ENCODE results near the gene KLF12. TPM values are rescaled to one million over a fixed set of nuclear protein-coding genes. Genes with fewer than 3 reads are reported as not detected.

The KLF12 gene
- total RNA-seq, 1 donor from 2014 or later = 3.4 TPM

- TF ChIP-seq, protein P1, sequence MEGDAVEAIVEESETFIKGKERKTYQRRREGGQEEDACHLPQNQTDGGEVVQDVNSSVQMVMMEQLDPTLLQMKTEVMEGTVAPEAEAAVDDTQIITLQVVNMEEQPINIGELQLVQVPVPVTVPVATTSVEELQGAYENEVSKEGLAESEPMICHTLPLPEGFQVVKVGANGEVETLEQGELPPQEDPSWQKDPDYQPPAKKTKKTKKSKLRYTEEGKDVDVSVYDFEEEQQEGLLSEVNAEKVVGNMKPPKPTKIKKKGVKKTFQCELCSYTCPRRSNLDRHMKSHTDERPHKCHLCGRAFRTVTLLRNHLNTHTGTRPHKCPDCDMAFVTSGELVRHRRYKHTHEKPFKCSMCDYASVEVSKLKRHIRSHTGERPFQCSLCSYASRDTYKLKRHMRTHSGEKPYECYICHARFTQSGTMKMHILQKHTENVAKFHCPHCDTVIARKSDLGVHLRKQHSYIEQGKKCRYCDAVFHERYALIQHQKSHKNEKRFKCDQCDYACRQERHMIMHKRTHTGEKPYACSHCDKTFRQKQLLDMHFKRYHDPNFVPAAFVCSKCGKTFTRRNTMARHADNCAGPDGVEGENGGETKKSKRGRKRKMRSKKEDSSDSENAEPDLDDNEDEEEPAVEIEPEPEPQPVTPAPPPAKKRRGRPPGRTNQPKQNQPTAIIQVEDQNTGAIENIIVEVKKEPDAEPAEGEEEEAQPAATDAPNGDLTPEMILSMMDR (IDR thresholded peaks at IDR 0.05; ENCODE audit: insufficient read depth, low read length, severe bottlenecking) = no peak
- Histone ChIP-seq H3K27me3 (ENCODE audit: control insufficient read depth, insufficient read depth, low read length) (no peaks in the 10 kb centered on the region), H3K36me3 (ENCODE audit: control insufficient read depth, insufficient read depth, low read length) (no peaks in the 10 kb centered on the region), H3K4me3 (ENCODE audit: low read depth, low read length) (no peak overlapping the region)
- DNase-seq (ENCODE audit: low read depth) = peak; percentile 25
- FAIRE-seq = no peak
These were observed 43.8 kb downstream of the KLF12 start for GRCh38 chr13:74090397-74090796.

- H3K27me3 ChIP-seq (ENCODE audit: control insufficient read depth, insufficient read depth, low read length) = no peaks in the 10 kb centered on the region
- FAIRE-seq = no peak
- H3K4me3 ChIP-seq (ENCODE audit: low read depth, low read length) = no peak overlapping the region
- TF ChIP-seq, protein P1 (IDR thresholded peaks at IDR 0.05; ENCODE audit: insufficient read depth, low read length, severe bottlenecking) = no peak
- DNase-seq (ENCODE audit: low read depth) = no peak
- no peaks in the 10 kb centered on the region for H3K36me3 ChIP-seq (ENCODE audit: control insufficient read depth, insufficient read depth, low read length)
These were observed 46.8 kb downstream of the KLF12 start for GRCh38 chr13:74087357-74087756.

Data from bronchial epithelial cell (primary cell).